Body of pancreas (tissue), 4 donors: ENCODE data around the gene ADGRL4.

Source experiments
- POLR2A ChIP-seq, 3 donors: fragments of 450-650 bp; IDR thresholded peaks; one replicate each; pipeline ENCODE4 v1.6.1; 2016; ENCODE audit warnings: antibody characterized with exemption in 3 of 3, mild to moderate bottlenecking in 2 of 3
- TF ChIP-seq, protein P1 (sequence below), 7 experiments: fragments of 450-650 bp in 4 of 7; fragments of 200-600 bp in 3 of 7; sonication (generic) in 3 of 7; IDR thresholded peaks; one replicate each; pipeline ENCODE4 v1.5.1; 2016 to 2019; ENCODE audit warnings: antibody characterized with exemption in 7 of 7

DNA sequence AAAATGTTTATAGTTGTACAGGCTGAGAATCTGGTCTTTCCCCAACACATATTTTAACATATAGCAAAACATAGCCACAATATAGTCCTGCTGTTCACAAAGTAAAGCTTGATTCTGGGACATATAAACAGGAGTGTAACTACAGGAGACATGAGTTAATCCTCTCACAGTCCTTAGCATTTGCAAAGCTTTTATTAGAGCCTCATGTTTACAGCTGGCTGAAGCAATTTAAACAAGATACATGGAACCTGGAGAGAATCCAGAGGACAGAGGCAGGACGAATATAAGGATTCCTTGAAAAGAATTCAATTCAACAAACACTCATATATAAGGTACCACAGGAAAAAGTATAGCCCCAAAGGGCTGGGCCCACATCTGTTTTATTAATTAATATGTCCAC lies 163.4 kb downstream of the ADGRL4 start:
- TF ChIP-seq, protein P1, sequence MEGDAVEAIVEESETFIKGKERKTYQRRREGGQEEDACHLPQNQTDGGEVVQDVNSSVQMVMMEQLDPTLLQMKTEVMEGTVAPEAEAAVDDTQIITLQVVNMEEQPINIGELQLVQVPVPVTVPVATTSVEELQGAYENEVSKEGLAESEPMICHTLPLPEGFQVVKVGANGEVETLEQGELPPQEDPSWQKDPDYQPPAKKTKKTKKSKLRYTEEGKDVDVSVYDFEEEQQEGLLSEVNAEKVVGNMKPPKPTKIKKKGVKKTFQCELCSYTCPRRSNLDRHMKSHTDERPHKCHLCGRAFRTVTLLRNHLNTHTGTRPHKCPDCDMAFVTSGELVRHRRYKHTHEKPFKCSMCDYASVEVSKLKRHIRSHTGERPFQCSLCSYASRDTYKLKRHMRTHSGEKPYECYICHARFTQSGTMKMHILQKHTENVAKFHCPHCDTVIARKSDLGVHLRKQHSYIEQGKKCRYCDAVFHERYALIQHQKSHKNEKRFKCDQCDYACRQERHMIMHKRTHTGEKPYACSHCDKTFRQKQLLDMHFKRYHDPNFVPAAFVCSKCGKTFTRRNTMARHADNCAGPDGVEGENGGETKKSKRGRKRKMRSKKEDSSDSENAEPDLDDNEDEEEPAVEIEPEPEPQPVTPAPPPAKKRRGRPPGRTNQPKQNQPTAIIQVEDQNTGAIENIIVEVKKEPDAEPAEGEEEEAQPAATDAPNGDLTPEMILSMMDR (IDR thresholded peaks at IDR 0.05): no peak
- TF ChIP-seq POLR2A (IDR thresholded peaks at IDR 0.05): no peak
